ENCODE data around the gene POU2F3. TPM values are rescaled to one million over a fixed set of nuclear protein-coding genes. Genes with fewer than 3 reads are reported as not detected.

The POU2F3 gene
- total and polyA plus RNA-seq, 4 donors, result 0.31 to 2.4 TPM; not detected in 2

DNA sequence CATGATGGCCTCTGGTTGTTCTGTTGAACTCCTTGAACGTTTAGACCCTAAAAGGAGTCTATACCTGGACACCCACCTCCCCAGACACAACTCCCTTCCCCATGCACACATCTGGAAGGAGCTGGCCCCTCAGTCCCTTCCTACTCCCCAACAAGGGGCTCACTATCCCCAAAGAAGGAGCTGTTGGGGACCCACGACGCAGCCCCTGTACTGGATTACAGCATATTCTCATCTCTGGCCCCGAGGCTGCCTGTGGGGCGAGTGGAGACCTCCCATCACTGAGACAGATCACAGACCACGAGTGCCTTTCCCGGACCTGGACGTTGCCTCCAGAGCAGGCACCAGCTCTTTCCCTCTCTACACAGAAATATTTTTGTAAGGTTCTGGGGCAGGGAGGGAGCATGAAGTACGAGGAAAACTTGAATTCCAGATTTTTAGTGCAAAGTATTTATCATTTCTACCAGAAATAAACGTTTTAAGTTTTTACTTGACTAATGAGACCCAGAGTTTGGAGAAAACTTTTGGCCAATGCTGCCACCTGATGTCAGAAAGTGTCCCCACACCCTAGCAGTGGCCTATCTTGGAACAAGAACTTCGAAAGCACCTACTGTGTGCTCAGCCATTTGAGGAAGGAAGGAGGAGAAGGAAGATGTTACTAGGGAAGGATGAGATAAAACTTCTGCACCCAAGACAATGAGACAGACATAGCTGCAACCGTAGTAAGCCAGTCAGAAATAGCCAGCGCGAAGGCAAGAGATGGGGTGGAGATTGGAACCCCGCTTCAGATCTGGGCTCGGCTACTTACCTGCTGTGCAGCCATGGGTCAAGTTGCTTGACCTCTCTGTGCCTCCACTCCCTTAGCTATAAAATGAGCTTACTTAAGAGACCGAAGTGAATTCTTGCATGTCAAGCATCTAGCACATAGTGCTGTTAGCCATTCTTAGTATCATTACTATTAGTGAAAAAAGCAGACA, 10.2 kb upstream of the POU2F3 start:
- Histone ChIP-seq H3K27ac (ENCODE audit: low read depth in 1 of 2, low read length in 2 of 2) (no peak overlapping the region), H3K27me3 (ENCODE audit: control insufficient read depth in 1 of 2, insufficient read depth in 2 of 2, low read length in 1 of 2) (no peaks in the 10 kb centered on the region), H3K4me1 (ENCODE audit: control insufficient read depth in 1 of 2, insufficient read depth in 2 of 2, low read length in 2 of 2) (no peaks in the 10 kb centered on the region), H3K36me3 (ENCODE audit: control insufficient read depth in 1 of 2, insufficient read depth in 2 of 2, low read length in 1 of 2) (no peaks in the 10 kb centered on the region), H3K4me3 (ENCODE audit: low read length in 2 of 2) (no peak overlapping the region), H3K9me3 (ENCODE audit: control insufficient read depth, low read length) (no peaks in the 10 kb centered on the region)
- WGBS, 2 donors, result 44 to 48% methylated on average over 17 of the region's 17 CpGs
- no peak for DNase-seq
- no peak for ATAC-seq (ENCODE audit: low FRiP score)
- intact Hi-C loops (cut with DNase I), result loop anchor here (1.0 to 5.0 kb wide), 2 partner anchors 56 to 57 kb away; no protein-coding TSS in a partner anchor

GRCh38 chr11:120230433-120231071, 9.4 kb upstream of the POU2F3 start:
- ATAC-seq (ENCODE audit: low FRiP score) (no peak), DNase-seq (no peak)
- intact Hi-C loops (cut with DNase I), result no loop called here
- Histone ChIP-seq H3K27ac (ENCODE audit: low read depth in 1 of 2, low read length in 2 of 2) (no peak overlapping the region), H3K4me1 (ENCODE audit: control insufficient read depth in 1 of 2, insufficient read depth in 2 of 2, low read length in 2 of 2) (no peaks in the 10 kb centered on the region), H3K9me3 (ENCODE audit: control insufficient read depth, low read length) (no peaks in the 10 kb centered on the region), H3K4me3 (ENCODE audit: low read length in 2 of 2) (no peak overlapping the region), H3K27me3 (ENCODE audit: control insufficient read depth in 1 of 2, insufficient read depth in 2 of 2, low read length in 1 of 2) (no peaks in the 10 kb centered on the region), H3K36me3 (ENCODE audit: control insufficient read depth in 1 of 2, insufficient read depth in 2 of 2, low read length in 1 of 2) (no peaks in the 10 kb centered on the region)
- 82 to 87% methylated on average over 5 of the region's 5 CpGs for WGBS, 2 donors

DNA sequence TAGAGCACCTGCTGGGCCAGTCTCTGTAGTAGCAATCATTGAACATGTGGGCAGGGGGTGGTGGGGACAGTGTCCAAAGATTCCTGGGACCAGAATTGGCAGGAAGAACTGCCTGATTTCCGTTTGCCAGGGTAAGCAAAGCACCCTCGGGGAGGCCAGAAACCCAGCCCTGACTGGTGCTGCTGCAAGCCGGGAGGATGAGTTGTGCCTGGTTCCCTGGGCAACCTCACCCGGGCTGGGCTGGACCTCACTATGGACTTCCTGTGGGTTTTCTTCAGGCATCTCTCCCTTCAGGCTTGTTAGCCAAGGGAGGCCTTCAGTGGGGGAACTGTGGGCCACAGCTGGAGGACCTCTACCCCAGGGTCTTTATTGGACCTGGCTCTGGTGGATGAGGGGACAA, 8.0 kb upstream of the POU2F3 start:
- Histone ChIP-seq H3K9me3 (ENCODE audit: control insufficient read depth, low read length) (no peaks in the 10 kb centered on the region), H3K27ac (ENCODE audit: low read depth in 1 of 2, low read length in 2 of 2) (no peak overlapping the region), H3K4me1 (ENCODE audit: control insufficient read depth in 1 of 2, insufficient read depth in 2 of 2, low read length in 2 of 2) (no peaks in the 10 kb centered on the region), H3K4me3 (ENCODE audit: low read length in 2 of 2) (no peak overlapping the region), H3K27me3 (ENCODE audit: control insufficient read depth in 1 of 2, insufficient read depth in 2 of 2, low read length in 1 of 2) (no peaks in the 10 kb centered on the region), H3K36me3 (ENCODE audit: control insufficient read depth in 1 of 2, insufficient read depth in 2 of 2, low read length in 1 of 2) (no peaks in the 10 kb centered on the region)
- ATAC-seq (ENCODE audit: low FRiP score) (no peak), DNase-seq (no peak)
- 4 to 5% methylated on average over 4 of the region's 4 CpGs for WGBS, 2 donors
- intact Hi-C loops (cut with DNase I), result no loop called here

DNA sequence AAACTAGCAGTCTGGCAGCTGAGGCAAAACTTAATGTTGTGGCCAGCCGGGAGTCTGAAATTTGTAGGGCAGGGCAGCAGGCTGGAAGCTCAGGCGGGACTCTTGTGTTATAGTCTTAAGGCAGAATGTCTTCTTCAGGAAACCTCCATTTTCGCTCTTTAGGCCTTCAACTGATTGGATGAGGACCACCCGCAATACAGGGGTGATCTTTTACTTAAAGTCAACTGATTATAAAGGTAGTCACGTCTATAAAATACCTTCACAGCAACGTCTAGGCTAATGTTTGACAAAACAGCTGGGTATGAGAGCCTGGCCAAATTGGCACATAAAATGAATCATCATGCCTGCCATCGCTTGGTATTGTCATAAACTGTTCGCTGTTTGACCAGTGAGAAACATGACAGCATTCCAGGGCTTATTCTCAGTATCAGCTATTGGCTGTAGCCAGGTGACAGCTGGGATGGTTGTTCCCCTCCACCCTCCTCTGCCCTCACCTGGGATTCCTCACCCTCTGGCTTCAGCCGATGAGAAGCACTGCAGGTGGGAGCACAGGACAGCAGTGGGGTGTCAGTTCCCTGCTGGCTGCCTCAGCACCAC, 6.6 kb upstream of the POU2F3 start:
- no peak for ATAC-seq (ENCODE audit: low FRiP score)
- Histone ChIP-seq H3K4me3 (ENCODE audit: low read length in 2 of 2) (no peak overlapping the region), H3K36me3 (ENCODE audit: control insufficient read depth in 1 of 2, insufficient read depth in 2 of 2, low read length in 1 of 2) (no peaks in the 10 kb centered on the region), H3K9me3 (ENCODE audit: control insufficient read depth, low read length) (no peaks in the 10 kb centered on the region), H3K27ac (ENCODE audit: low read depth in 1 of 2, low read length in 2 of 2) (no peak overlapping the region), H3K27me3 (ENCODE audit: control insufficient read depth in 1 of 2, insufficient read depth in 2 of 2, low read length in 1 of 2) (no peaks in the 10 kb centered on the region), H3K4me1 (ENCODE audit: control insufficient read depth in 1 of 2, insufficient read depth in 2 of 2, low read length in 2 of 2) (no peaks in the 10 kb centered on the region)
- no peak for DNase-seq
- intact Hi-C loops (cut with DNase I), result no loop called here
- WGBS, 2 donors, result 82 to 84% methylated on average over 9 of the region's 9 CpGs

- WGBS, 2 donors, result 11% methylated on average over 8 of the region's 8 CpGs
- no peak overlapping the region for H3K4me3 ChIP-seq (ENCODE audit: low read length in 2 of 2)
- ATAC-seq (ENCODE audit: low FRiP score) (no peak), DNase-seq (peak; percentile 65 to 84)
- H3K9me3 ChIP-seq (ENCODE audit: control insufficient read depth, low read length), result no peaks in the 10 kb centered on the region
- intact Hi-C loops (cut with DNase I), result loop anchor here (1.0 to 2.0 kb wide), 2 partner anchors 64 to 66 kb away; no protein-coding TSS in a partner anchor
- no peaks in the 10 kb centered on the region for H3K27me3 ChIP-seq (ENCODE audit: control insufficient read depth in 1 of 2, insufficient read depth in 2 of 2, low read length in 1 of 2)
- H3K36me3 ChIP-seq (ENCODE audit: control insufficient read depth in 1 of 2, insufficient read depth in 2 of 2, low read length in 1 of 2), result no peaks in the 10 kb centered on the region
- no peaks in the 10 kb centered on the region for H3K4me1 ChIP-seq (ENCODE audit: control insufficient read depth in 1 of 2, insufficient read depth in 2 of 2, low read length in 2 of 2)
- no peak overlapping the region for H3K27ac ChIP-seq (ENCODE audit: low read depth in 1 of 2, low read length in 2 of 2)
These were observed 4.8 kb upstream of the POU2F3 start for GRCh38 chr11:120235024-120235628.

DNA sequence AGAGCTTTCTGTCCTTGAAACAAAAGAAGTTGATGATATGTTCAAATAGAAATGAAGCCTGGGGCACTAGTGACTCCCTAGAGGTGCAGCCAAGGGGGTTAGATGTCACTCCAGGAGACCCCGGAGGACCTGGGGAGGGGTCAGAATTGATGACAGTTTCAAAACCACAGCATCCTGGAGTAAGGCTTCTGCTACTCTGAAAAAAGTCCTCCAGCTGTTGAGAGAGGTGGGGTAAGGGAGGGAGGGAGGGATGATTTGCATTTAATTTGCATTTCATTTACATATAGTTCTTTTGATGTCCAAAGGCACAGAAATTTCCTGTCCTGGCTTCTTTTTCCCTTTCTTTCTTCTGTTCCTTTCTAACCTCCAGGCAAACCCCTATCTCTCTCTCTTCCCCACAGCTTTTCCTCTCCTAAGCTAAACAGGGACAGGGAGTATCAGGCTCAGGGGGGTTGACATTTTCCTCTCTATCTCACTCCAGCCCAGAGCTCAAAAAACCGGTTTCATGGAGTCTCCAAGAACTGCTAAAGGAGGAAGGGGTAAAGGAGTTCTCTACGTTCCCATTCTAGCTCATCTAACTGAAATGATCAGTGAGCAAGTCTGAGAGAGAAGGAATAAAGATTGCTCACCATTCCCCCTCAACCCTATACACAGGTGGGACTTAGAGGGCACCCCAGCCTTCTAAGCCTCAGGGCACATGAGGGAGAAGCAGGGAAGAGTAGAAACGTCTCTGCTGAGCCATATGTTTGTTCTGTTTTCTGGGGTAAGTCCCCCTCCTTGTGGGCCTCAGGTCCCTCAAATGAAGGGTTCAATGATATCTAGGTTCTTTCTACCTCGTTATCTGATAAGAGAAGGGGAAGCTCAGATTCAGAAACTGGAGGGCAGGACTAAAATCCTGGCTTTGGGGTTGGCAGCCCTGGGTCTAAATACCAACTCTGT, 3.5 kb upstream of the POU2F3 start:
- intact Hi-C loops (cut with DNase I), result no loop called here
- DNase-seq (no peak), ATAC-seq (ENCODE audit: low FRiP score) (no peak)
- H3K27me3 ChIP-seq (ENCODE audit: control insufficient read depth in 1 of 2, insufficient read depth in 2 of 2, low read length in 1 of 2), result no peaks in the 10 kb centered on the region
- 64 to 71% methylated on average over 5 of the region's 5 CpGs for WGBS, 2 donors
- H3K4me3 ChIP-seq (ENCODE audit: low read length in 2 of 2), result no peak overlapping the region
- H3K27ac ChIP-seq (ENCODE audit: low read depth in 1 of 2, low read length in 2 of 2), result no peak overlapping the region
- no peaks in the 10 kb centered on the region for H3K4me1 ChIP-seq (ENCODE audit: control insufficient read depth in 1 of 2, insufficient read depth in 2 of 2, low read length in 2 of 2)
- H3K36me3 ChIP-seq (ENCODE audit: control insufficient read depth in 1 of 2, insufficient read depth in 2 of 2, low read length in 1 of 2), result no peaks in the 10 kb centered on the region
- H3K9me3 ChIP-seq (ENCODE audit: control insufficient read depth, low read length), result no peaks in the 10 kb centered on the region

DNA sequence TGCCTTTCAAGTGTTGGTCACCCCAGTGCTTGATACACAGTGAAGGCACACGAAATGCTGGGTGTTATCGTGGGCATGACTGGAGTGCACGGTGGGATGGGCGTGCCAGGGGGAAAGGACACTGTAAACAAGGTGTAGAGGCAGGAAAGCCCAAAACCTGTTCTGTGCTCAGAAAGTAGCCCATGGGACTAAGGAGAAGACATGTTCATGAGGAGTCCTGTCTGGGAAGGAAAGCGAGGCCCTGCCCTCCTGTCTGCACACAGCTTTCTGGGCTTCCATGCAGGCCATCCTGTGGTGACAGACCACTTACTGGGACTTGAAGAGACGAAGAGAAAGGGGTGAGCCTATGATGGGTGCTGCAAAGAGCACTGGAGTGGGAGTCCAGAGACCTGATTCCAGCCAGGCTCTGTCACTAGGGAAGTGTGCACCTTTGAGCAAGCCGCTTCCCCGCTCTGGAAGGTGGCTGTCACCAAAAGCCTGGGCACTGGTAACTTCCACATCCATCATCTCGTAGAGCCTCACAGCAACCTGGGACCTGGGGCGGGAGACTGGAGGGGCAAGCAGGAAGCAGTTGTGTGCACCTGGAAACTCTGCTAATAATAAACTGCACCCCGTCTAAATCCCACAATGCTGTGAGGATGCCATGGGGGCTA, 846 bp upstream of the POU2F3 start:
- H3K27ac ChIP-seq (ENCODE audit: low read depth in 1 of 2, low read length in 2 of 2), result no peak overlapping the region
- H3K36me3 ChIP-seq (ENCODE audit: control insufficient read depth in 1 of 2, insufficient read depth in 2 of 2, low read length in 1 of 2), result no peaks in the 10 kb centered on the region
- DNase-seq (peak in 1 of 2 donors; percentile 33), ATAC-seq (ENCODE audit: low FRiP score) (no peak)
- H3K27me3 ChIP-seq (ENCODE audit: control insufficient read depth in 1 of 2, insufficient read depth in 2 of 2, low read length in 1 of 2), result no peaks in the 10 kb centered on the region
- WGBS, 2 donors, result 89 to 94% methylated on average over 11 of the region's 11 CpGs
- no peaks in the 10 kb centered on the region for H3K9me3 ChIP-seq (ENCODE audit: control insufficient read depth, low read length)
- no peaks in the 10 kb centered on the region for H3K4me1 ChIP-seq (ENCODE audit: control insufficient read depth in 1 of 2, insufficient read depth in 2 of 2, low read length in 2 of 2)
- H3K4me3 ChIP-seq (ENCODE audit: low read length in 2 of 2), result no peak overlapping the region
- intact Hi-C loops (cut with DNase I), result no loop called here
